ENCODE measurements around the gene OR5H6. TPM values are rescaled to one million over a fixed set of nuclear protein-coding genes. Genes with fewer than 3 reads are reported as not detected.

OR5H6 gene
- polyA plus RNA-seq, 1 donor from 2014 or later, result not detected

DNA sequence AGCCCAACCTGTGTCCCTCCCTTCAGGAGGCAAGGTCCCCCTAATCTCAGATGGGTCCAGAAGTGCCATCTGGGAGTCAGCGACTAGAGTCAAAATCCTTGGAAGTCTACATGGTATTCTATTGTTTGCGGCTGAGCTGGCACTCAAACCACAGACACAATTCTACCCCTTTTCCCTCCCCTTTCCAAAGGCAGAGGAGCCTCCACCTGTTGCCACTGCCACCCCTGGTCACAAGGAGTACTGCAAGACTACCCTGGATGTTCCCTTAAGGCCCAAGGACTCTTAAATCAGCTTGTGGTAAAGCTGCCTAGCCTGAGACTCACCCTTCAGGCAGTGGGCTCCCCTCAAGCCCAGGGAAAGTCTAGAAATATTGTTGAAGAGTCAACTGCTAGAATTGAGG lies 4.3 kb upstream of the OR5H6 start:
- H3K4me2 ChIP-seq (ENCODE audit: low read length), result no peak overlapping the region
- no peaks in the 10 kb centered on the region for H3F3A ChIP-seq (ENCODE audit: insufficient read depth, low read length, poor library complexity, severe bottlenecking)
- H3K79me2 ChIP-seq (replicated peaks; ENCODE audit: insufficient read depth, low read length), result no peaks in the 10 kb centered on the region
- H3K9me2 ChIP-seq (ENCODE audit: insufficient read depth, low read length), result no peaks in the 10 kb centered on the region
- no peaks in the 10 kb centered on the region for H3K9me3 ChIP-seq (ENCODE audit: low read length)
- no peaks in the 10 kb centered on the region for H3K36me3 ChIP-seq (ENCODE audit: insufficient read depth, low read length)
- no peak overlapping the region for H2AFZ ChIP-seq (ENCODE audit: low read depth, low read length)
- H3K27me3 ChIP-seq (ENCODE audit: insufficient read depth, low read depth, low read length), result no peaks in the 10 kb centered on the region
- H3K27ac ChIP-seq (ENCODE audit: low read length), result no peak overlapping the region
- H3K4me3 ChIP-seq (ENCODE audit: low read length), result no peak overlapping the region
- H3K9ac ChIP-seq (ENCODE audit: low read length), result no peak overlapping the region
- no peak for TF ChIP-seq TAF1 (IDR thresholded peaks at IDR 0.05; ENCODE audit: low read depth)
- H4K20me1 ChIP-seq (ENCODE audit: insufficient read depth), result no peaks in the 10 kb centered on the region

DNA sequence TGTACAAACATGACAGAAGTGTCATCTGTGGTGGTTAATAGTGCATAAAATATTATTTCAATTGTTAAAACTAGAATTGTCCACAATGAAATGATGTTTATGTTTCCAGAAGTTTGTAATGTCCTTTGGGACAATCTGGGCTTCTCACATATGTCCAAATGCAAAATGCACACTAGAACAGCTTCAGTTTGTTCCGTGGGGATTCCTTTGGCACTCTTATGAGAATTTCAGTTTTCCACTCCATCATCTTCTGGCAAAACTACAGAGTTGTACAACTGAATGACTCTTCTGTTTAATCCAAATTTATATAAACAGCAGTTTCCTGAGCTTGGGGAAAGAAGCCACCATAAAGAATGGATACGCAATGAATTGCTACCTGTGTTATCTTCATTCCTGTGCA lies 2.0 kb upstream of the OR5H6 start:
- TF ChIP-seq EZH2 (IDR thresholded peaks at IDR 0.05; ENCODE audit: borderline replicate concordance, insufficient read depth, low read length, poor library complexity, severe bottlenecking) (no peak), TAF1 (IDR thresholded peaks at IDR 0.05; ENCODE audit: low read depth) (no peak), MXI1 (conservative IDR thresholded peaks at IDR 0.05; ENCODE audit: poor library complexity, severe bottlenecking) (no peak), EP300 (conservative IDR thresholded peaks at IDR 0.05; ENCODE audit: poor library complexity, severe bottlenecking) (no peak), RAD21 (conservative IDR thresholded peaks at IDR 0.05) (no peak), POLR2AphosphoS5 (IDR thresholded peaks at IDR 0.05) (no peak)
- TF ChIP-seq, protein P1, sequence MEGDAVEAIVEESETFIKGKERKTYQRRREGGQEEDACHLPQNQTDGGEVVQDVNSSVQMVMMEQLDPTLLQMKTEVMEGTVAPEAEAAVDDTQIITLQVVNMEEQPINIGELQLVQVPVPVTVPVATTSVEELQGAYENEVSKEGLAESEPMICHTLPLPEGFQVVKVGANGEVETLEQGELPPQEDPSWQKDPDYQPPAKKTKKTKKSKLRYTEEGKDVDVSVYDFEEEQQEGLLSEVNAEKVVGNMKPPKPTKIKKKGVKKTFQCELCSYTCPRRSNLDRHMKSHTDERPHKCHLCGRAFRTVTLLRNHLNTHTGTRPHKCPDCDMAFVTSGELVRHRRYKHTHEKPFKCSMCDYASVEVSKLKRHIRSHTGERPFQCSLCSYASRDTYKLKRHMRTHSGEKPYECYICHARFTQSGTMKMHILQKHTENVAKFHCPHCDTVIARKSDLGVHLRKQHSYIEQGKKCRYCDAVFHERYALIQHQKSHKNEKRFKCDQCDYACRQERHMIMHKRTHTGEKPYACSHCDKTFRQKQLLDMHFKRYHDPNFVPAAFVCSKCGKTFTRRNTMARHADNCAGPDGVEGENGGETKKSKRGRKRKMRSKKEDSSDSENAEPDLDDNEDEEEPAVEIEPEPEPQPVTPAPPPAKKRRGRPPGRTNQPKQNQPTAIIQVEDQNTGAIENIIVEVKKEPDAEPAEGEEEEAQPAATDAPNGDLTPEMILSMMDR (IDR thresholded peaks at IDR 0.05; ENCODE audit: poor library complexity, severe bottlenecking), result no peak
- no peaks in the 10 kb centered on the region for H3F3A ChIP-seq (ENCODE audit: insufficient read depth, low read length, poor library complexity, severe bottlenecking)
- no peaks in the 10 kb centered on the region for H3K27me3 ChIP-seq (ENCODE audit: insufficient read depth, low read depth, low read length)
- H2AFZ ChIP-seq (ENCODE audit: low read depth, low read length), result no peak overlapping the region
- no peaks in the 10 kb centered on the region for H4K20me1 ChIP-seq (ENCODE audit: insufficient read depth)
- H3K9me3 ChIP-seq (ENCODE audit: low read length), result no peaks in the 10 kb centered on the region
- no peak overlapping the region for H3K4me2 ChIP-seq (ENCODE audit: low read length)
- H3K9ac ChIP-seq (ENCODE audit: low read length), result no peak overlapping the region
- no peak overlapping the region for H3K27ac ChIP-seq (ENCODE audit: low read length)
- no peaks in the 10 kb centered on the region for H3K9me2 ChIP-seq (ENCODE audit: insufficient read depth, low read length)
- no peak overlapping the region for H3K4me3 ChIP-seq (ENCODE audit: low read length)
- no peaks in the 10 kb centered on the region for H3K79me2 ChIP-seq (replicated peaks; ENCODE audit: insufficient read depth, low read length)
- H3K36me3 ChIP-seq (ENCODE audit: insufficient read depth, low read length), result no peaks in the 10 kb centered on the region

DNA sequence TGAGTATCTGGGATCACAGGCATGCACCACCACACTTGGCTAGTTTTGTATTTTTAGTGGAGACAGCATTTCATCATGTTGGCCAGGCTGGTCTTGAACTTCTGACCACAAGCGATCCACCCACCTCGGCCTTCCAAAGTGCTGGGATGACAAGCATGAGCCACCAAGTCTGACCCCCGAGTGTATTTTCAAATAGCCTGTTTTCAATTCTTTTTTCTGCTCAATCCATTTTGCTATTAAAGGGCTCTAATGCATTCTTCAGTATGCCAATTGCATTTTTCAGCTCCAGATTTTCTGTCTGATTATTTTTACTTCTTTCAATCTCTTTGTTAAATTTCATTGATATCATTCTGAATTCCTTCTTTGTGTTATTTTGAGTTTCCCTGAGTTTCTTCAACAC lies 5.8 kb downstream of the OR5H6 start:
- Histone ChIP-seq H3F3A (ENCODE audit: insufficient read depth, low read length, poor library complexity, severe bottlenecking) (no peaks in the 10 kb centered on the region), H3K27me3 (ENCODE audit: insufficient read depth, low read depth, low read length) (no peaks in the 10 kb centered on the region), H3K4me3 (ENCODE audit: low read length) (no peak overlapping the region), H3K9ac (ENCODE audit: low read length) (no peak overlapping the region), H3K79me2 (replicated peaks; ENCODE audit: insufficient read depth, low read length) (no peaks in the 10 kb centered on the region), H3K4me2 (ENCODE audit: low read length) (no peak overlapping the region), H3K9me2 (ENCODE audit: insufficient read depth, low read length) (no peaks in the 10 kb centered on the region), H3K27ac (ENCODE audit: low read length) (no peak overlapping the region), H3K9me3 (ENCODE audit: low read length) (no peaks in the 10 kb centered on the region), H2AFZ (ENCODE audit: low read depth, low read length) (no peak overlapping the region), H4K20me1 (ENCODE audit: insufficient read depth) (no peaks in the 10 kb centered on the region), H3K36me3 (ENCODE audit: insufficient read depth, low read length) (no peaks in the 10 kb centered on the region)
- TF ChIP-seq TAF1 (IDR thresholded peaks at IDR 0.05; ENCODE audit: low read depth), result no peak
- TF ChIP-seq SMC3 (conservative IDR thresholded peaks at IDR 0.05; ENCODE audit: poor library complexity), result no peak
- TF ChIP-seq, protein P1 (IDR thresholded peaks at IDR 0.05; ENCODE audit: poor library complexity, severe bottlenecking), result no peak
- TF ChIP-seq MXI1 (conservative IDR thresholded peaks at IDR 0.05; ENCODE audit: poor library complexity, severe bottlenecking), result no peak
- TF ChIP-seq, protein P2, sequence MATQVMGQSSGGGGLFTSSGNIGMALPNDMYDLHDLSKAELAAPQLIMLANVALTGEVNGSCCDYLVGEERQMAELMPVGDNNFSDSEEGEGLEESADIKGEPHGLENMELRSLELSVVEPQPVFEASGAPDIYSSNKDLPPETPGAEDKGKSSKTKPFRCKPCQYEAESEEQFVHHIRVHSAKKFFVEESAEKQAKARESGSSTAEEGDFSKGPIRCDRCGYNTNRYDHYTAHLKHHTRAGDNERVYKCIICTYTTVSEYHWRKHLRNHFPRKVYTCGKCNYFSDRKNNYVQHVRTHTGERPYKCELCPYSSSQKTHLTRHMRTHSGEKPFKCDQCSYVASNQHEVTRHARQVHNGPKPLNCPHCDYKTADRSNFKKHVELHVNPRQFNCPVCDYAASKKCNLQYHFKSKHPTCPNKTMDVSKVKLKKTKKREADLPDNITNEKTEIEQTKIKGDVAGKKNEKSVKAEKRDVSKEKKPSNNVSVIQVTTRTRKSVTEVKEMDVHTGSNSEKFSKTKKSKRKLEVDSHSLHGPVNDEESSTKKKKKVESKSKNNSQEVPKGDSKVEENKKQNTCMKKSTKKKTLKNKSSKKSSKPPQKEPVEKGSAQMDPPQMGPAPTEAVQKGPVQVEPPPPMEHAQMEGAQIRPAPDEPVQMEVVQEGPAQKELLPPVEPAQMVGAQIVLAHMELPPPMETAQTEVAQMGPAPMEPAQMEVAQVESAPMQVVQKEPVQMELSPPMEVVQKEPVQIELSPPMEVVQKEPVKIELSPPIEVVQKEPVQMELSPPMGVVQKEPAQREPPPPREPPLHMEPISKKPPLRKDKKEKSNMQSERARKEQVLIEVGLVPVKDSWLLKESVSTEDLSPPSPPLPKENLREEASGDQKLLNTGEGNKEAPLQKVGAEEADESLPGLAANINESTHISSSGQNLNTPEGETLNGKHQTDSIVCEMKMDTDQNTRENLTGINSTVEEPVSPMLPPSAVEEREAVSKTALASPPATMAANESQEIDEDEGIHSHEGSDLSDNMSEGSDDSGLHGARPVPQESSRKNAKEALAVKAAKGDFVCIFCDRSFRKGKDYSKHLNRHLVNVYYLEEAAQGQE (IDR thresholded peaks at IDR 0.05; ENCODE audit: borderline replicate concordance), result no peak
- no peak for TF ChIP-seq EP300 (conservative IDR thresholded peaks at IDR 0.05; ENCODE audit: poor library complexity, severe bottlenecking)
- TF ChIP-seq RAD21 (conservative IDR thresholded peaks at IDR 0.05), result no peak
- TF ChIP-seq EZH2 (IDR thresholded peaks at IDR 0.05; ENCODE audit: borderline replicate concordance, insufficient read depth, low read length, poor library complexity, severe bottlenecking), result no peak
- TF ChIP-seq POLR2AphosphoS5 (IDR thresholded peaks at IDR 0.05), result no peak

Measured in neural cell (in vitro differentiated cells).